HepG2 (cell line): ENCODE data around the gene GYPB.
"Not testable (repeated sequence)": the region's sequence is repeated elsewhere in the genome, so short reads cannot be mapped to it uniquely, and the experiment has no call there.

Experiments
- FOXK2 ChIP-seq: fragments of 450-650 bp; IDR thresholded peaks from 2 replicates; pipeline ENCODE4 v1.6.1; 2016
- GABPB1 ChIP-seq: IDR thresholded peaks from 2 replicates; pipeline ENCODE4 v1.6.1; 2016; ENCODE audit warnings: mild to moderate bottlenecking, missing genetic modification reagents, moderate library complexity, missing compliant biosample characterization
- JUND ChIP-seq: sonication (generic); formaldehyde crosslinking; IDR thresholded peaks from 2 replicates; pipeline ENCODE4 v1.8.0; 2022; ENCODE audit warnings: mild to moderate bottlenecking, missing genetic modification reagents
- ZNF83 ChIP-seq: sonication (generic); formaldehyde crosslinking; IDR thresholded peaks from 2 replicates; pipeline ENCODE4 v1.4.0; 2020; ENCODE audit warnings: missing genetic modification reagents, mild to moderate bottlenecking, borderline replicate concordance

- not testable (repeated sequence) for TF ChIP-seq GABPB1 (CRISPR knock-in tag); JUND; FOXK2; ZNF83
Observed at GRCh38 chr4:143990717-143991116, 28.5 kb downstream of the GYPB start.
